Activated naive CD4-positive, alpha-beta T cell treated with anti-CD3 and anti-CD28 coated beads, Interleukin-2, amount 50 U/mL, for 16 hours (primary cell): ENCODE results near the gene CACNA1S.
A peak's percentile ranks its signal among the peaks of the same experiment; 100 is the strongest.

ENCODE experiments used
- DNase-seq: peaks from one replicate; pipeline ENCODE4 v3.0.0-alpha.2; 2020

Gene CACNA1S

DNA sequence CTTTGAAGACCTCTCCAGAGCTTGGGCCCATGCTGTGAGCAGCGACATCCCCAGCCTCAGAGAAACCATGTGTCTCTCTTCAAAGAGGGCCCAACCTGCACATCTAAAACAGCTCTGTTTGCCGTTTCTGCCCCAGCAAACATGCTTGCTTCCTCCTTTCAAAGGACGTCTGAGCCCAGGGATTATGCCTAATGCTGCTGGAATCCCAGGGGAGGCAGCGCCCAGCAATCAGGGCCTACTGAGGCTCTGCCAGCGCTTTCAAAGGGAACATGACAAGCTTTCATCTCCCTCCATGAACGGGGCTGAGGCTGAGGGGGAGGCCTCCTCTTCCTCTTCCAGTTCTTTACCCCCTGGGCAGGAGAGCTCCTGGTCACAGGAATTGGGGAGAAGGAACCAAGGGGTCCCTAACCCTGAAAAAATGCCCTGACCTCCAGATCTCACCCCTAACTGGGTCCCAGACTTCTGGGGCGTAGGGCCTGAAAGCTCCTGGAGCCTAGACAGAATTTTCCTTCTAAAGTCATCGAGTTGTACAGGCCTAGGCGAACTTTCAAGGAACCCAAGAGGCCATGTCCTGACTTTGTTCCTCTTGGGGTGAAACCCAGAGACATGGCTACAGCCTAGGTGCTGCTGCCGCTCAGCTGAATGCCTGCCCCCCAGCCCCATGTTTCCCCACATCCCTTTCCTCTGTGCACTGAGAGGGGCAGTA, 28.2 kb upstream of the CACNA1S start:
- no peak for DNase-seq

DNA sequence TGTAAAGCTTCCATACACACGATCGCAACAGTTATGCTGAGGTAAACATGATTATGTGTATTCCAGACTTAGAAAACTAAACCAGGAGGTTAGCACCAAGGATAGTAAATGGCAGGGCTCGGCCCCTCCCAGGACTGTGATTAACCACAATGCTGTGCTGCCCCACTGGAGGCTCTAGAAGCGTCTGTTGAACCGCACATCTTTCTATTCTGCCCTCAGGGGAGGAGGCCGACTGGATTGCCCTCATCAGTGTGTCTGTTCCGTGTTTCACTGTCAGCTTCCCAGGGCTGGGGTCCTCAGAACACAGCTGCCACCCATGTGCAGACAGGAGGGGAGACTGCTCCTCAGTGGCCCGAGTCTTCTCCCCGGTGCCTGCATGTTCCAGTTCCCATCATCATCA, 27.5 kb upstream of the CACNA1S start:
- DNase-seq = no peak

DNA sequence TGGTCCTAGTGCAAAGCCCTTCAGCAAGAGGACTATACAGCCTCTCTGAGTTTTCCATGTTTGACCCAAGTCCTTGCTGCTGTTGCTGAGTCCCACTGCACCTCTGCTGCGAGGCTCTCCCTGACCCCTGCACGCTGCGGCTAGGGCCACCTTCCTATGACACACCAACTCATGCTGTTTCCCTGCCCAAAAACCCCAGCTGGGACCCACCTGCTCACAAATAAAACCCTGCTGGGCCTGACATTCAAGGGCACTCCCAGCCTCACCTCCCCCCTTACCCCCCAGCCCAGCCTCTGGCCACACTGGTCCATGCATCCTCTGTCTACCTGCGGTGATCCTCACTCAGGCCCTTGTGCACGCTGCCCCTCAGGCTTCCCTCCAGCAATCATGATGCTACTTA, 27.1 kb upstream of the CACNA1S start:
- DNase-seq = no peak

DNA sequence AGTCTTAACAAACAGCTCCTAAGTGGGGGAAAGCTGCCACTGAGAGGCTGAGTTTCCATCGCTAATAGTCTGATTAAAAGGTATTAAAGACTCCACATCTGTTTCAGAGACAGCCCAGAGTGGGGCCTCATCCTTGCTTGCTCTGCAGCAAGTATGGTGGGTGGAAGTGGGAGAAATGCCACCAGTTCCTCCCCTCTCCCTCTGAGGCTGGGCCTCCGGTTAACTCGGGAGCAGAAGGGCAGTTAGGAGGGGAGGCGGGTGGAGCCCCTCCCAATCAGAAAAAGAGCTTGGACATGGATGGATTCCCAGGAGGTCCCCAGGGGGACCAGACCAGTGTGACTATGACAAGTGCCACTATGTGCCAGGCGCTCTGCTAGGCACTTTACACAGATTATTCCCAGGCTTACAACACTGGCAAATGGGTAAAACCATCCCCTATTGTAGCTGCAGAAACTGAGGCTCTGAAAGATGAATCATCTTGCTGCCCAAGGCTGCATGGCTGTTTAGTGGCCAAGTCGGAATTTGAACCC, 26.1 kb upstream of the CACNA1S start:
- DNase-seq = no peak

DNA sequence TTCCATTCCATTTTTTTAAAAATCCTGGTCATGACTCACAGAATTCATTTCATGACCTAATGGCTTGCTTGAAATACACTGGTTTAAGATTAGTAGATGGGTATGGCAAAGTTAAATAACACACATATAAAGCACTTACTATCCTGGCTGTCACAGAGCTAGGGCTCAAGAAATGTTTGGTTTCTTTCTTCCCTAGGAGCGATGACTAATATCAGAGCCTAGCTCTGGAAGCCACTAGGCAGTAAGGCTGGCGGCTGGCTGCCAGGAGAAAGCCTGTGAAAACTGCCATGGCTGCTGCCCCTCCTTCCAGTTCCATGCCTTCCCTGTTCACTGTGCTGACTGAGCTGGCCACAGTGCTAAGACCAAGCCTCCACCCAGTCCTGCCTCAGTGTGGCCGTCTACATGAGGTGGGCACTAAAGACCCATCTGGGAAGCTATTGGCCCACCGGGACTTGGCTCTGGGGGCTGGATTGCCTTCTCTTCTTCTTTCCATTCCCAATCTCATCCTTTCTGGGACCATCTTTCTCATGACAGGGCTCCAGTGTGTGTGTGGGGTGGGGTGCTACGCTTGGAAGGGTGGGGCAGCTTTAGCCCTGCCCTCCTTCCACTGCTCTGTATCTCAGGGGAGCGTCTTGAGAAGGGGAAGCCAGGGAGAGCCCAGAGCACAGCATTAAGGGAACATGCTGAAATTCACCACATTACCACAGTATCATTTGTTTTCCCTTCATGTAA, 25.5 kb upstream of the CACNA1S start:
- no peak for DNase-seq

DNA sequence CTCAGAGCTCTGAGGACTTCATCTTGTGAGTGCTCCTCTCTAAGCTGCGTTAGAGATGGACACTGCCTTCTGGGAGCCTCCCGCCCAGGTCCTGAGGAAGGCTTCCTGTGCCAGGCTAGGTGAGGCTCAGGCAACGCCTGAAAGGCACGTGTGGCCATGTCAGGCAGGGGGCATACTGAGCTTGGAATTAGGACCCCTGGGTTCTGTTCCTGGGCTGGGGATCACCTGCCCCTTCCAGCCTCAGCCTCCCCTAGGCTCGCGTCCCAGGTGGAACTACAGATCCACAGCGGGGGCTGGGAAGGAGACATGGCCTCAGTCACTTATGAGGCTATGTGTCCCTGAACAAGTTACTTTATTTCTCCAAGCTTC, 24.8 kb upstream of the CACNA1S start:
- DNase-seq = no peak

DNA sequence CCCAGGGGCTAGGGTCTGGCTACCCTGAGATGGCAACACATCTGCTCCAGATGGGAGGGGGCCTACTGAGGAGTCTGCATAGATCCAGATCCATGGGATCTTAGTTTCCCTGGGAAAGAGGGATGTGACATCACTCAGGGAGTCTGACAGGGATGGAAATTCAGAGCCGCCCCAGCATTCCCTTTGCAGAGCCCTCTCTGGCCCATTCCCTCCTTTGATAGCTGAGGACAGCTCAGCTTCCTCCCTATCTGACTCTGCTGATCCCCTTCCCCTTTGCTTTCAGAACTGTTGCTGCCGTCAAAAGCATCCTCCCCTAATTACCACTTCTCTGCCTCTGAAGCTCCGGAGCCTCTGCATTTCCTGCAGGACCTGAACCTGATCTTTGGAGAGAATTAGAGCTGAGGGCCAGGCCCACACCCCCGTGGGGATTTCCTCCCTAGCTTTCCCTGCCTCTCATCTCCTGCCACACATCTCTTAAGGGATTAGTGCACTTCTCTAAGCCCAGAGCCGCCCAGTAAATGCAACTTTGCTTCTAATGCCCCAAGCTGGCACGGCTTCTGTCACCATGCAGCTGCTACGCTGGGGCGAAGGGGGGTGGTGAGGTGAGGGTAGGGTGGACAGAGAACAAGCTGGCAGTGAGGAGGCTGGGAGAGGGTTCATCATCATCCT, 24.3 kb upstream of the CACNA1S start:
- no peak for DNase-seq

DNA sequence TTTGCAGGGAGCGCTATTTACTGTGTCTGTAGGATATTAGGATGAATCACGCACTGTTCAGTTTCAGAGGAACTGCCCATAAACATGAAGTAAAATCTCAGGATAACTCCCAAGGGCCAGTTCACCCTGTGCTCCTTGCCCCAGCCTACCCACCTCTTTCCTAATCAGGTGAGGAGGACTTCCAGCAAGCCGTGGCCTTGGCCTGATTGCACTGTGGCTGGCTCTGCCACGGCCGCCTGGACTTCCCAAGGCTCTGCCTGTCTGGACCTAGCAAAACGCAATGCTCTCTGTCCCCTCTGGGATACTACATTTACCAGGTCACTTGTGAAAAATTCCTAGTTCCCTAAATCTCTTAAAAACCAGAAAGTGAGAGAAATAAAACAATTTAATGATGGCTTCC, 22.2 kb upstream of the CACNA1S start:
- no peak for DNase-seq

DNA sequence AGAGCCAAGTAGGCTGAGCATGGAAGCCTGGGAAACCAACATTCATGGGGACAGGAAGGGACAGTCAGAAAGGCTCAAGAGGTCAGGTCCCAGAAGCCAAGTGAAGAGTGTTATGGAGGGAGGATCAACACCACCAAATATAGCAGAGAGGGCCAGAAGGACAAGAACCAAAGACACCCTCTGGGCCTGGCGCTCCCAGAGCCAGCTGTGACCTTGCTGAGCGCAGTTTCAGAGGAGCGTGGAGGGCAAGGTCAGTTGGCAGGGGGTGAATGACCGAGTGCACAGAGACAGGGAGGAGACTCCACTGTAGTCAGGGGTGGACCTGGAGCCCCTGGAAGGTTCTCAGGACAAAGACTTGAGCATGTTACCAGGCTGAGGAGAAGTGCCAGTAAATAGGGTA, 19.2 kb upstream of the CACNA1S start:
- no peak for DNase-seq

DNA sequence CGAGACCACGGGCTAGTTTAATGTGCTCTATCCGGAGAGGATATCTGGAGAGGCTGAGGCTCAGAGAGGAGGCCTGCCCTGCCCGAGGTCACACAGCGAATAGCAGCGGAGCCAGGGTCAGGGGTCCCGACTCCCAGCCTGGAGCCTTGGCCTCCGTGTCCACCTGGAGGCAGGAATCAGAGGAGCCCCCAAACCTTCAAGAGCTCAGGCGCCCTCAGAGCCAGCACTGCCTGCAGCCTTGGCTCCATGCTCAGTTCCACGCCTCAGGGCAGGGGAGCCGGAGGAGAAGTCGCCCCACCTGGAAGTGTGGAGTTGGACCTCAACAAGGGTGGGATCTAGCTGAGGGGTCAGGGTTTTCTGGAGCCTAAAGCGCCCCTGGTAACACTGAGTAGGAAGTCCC, 16.7 kb upstream of the CACNA1S start:
- DNase-seq = no peak

DNA sequence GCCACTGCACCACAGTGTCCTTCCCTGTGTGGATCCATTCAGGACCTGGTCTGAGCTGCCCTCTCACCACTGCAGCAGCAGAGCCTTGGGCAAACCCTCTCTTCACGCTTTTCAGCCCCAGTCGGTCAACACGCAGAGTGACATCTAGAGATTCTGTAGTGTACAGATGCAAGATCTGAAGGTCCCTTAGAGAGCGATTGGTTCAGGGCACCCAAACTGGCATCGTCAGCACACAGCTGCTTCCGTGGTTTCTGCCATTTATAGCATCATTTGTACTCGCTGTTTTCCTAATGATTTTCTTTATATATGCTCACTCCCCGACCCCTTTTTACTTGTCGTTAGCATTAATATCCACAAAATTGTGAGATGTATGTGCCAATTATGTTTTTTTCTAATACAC, 16.2 kb upstream of the CACNA1S start:
- DNase-seq = no peak

DNA sequence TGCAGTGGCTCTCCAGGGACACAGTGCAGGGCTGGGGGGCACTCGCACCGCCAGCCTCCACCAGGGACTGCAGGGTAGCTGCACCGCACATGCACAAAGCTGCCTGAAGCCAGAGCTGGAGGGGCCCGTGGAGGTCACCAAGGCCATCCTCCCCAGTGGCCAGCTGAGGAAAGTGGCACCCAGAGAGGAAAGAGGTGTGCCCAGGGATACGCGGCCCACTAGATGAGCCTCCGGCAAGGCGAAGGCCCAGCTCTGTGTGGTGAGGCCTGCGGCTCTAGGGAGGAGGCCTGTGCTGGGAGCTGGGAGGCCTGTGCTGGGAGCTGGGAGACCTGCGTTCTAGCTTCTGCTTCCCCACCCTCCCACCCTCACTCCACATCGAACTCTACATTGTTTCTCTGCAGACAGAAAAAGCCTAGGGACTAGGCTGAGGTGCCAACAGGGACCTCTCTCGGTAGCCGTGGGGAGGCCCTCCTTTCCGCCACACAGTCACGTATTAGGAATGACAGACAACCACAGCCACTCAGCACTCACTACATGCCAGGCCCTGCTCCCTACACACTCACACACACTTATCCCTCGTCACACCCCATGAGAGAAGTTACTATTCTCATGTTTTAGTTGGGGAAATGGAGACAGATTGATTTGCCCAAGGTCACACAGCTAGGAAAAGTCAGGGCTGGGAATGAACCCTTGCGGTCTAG, 15.7 kb upstream of the CACNA1S start:
- DNase-seq = no peak

DNA sequence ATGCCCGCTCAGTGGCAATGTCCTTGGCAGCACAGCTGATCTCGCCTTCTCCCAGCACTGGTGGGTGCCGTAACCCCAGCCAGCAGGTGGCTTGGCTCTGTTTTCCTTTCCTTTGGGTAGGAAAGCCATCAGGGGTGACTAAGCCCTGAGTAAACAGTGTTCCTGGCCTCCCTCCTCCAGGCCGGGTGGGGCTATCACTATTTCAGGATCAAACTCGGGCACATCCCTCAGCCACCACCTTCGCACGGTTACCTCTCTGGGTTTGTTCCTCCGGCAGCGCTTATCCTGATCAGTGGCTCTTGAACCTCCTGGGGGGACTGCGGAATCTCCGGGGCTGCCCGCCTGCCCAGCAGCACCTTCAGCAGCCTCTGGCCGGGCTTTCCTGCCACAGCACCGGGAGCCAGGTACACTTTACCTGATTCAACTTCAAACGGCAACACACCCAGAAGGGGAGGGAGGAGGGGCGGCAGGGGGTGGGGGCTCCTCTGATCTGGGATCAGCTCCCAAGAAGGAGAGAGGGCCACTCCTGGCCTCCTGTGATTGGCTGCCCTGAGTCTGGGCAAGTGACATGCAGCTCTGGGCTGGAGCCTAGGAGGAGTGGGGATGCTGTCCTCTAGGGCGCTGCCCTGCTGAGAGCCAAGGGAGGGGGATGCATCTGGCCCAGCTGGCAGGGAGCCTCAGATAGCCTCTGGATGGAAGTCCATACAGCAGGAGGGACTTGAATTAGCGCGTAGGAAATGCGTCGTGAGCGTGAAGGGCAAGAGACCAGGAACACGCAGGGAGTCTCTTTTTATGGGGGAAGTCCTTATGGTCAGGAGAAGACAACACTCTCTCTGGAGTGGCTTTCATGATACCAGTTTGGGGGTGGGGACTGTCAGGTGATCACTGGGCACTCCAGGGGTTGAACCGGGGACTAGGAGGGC, 14.9 kb upstream of the CACNA1S start, which contains the start of gene ASCL5:
Gene ASCL5, minus strand, starts transcription at position 353 of the 923 bp plus-strand sequence. CDS start 11,812 bp downstream, outside the sequence.
- no peak for DNase-seq

DNA sequence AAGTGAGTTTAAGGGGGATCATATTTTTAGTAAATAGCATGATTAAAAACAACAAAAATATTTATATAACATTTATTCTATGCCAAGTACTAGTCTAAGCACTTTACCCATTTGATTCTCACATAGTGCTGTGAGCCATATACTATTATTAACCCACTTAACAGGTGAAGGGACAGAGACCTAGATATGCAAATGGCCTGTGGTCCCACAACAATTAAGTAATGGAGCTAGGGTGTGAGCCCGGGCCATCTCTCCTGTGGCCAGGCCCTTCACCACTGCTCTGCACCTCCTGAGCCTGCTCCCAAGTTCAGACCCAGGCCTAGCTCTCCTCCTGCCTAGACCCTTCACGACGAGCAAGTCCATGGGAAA, 14.2 kb upstream of the CACNA1S start:
- DNase-seq = no peak

DNA sequence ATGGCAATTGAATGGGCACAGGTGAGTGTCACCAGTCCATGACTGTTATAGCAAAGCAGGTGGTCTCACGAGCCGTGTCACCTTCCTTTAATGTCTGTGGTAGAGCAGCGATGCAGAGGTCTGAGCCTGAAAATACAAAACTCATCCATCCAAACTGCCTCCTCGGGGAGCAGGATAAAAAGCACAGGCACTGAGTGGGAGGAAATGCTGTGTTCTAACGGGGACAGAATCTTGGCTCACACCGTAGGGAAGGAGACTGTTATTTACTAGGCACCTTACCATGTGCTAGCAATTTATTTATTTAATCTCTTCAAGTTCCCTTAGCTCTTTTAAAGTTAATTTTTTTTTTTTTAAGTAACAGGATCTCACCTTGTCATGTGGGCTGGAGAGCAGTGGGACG, 13.6 kb upstream of the CACNA1S start:
- no peak for DNase-seq

DNA sequence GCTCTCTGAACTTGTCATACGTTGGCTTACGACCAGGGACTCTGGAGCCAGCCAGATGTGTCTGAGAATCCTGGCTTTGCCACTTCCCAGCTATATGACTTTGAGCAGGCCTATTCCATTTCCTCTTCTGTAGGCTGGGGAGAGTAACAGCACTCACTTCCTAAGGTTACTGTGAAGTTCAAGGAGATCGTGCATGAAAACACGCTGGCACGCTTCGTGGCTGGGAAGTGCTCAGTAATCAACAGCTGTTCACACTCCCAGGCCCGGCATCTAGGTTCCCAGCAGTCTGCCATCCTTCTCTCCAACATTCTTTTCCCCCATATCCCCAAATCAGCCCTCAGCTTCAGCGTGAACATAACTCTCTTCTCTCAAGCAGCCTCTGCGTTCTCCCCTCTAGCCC, 12.8 kb upstream of the CACNA1S start:
- DNase-seq = no peak

DNA sequence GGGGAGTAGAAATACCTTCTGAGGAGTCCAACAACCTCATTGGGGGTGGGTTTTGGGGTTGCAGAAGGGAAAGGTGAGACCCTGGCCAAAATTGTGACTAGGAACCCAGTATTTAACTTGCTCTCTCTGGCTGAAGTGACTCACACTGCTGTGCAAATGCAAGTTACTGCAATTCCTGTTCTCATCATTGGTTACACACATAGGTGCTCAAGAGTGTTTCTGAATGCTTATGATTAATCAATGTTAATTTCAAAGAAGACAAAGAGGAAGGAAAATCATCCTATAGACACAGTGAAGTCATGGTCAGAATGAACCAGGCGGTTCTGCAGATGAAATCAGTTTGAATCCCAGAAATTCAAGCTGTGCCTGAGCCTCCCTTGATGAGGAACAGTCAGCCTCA, 11.6 kb upstream of the CACNA1S start:
- no peak for DNase-seq

DNA sequence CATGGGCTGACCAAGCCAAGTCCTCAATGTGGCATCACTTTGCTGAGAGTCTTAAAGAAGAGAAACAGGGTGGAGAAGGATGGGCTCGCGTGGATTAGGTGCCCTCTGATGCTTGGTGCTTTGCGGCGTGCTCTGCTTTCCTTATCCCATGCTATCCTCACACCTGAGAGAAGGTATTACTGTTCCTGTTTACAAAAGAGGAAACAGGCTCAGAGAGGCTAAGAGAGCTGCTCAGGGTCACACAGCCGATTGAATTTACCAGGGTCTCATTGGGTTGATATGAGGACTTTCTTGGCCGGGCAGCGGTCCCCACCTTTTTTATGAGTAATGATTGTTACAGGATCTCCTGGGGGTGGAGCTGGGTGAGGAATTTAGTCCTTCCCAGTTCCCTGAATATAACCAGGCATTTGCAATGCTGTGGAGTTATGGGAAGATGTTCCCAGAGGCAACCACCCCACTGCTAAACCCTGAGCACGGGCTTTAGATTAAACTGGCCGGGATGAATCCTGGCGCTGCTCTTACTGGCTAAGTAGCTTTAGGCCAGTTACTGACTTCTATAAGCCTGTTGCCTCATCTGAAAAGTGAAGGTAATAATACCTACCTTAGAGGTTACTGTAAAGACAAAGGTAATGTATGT, 10.2 kb upstream of the CACNA1S start:
- no peak for DNase-seq

DNA sequence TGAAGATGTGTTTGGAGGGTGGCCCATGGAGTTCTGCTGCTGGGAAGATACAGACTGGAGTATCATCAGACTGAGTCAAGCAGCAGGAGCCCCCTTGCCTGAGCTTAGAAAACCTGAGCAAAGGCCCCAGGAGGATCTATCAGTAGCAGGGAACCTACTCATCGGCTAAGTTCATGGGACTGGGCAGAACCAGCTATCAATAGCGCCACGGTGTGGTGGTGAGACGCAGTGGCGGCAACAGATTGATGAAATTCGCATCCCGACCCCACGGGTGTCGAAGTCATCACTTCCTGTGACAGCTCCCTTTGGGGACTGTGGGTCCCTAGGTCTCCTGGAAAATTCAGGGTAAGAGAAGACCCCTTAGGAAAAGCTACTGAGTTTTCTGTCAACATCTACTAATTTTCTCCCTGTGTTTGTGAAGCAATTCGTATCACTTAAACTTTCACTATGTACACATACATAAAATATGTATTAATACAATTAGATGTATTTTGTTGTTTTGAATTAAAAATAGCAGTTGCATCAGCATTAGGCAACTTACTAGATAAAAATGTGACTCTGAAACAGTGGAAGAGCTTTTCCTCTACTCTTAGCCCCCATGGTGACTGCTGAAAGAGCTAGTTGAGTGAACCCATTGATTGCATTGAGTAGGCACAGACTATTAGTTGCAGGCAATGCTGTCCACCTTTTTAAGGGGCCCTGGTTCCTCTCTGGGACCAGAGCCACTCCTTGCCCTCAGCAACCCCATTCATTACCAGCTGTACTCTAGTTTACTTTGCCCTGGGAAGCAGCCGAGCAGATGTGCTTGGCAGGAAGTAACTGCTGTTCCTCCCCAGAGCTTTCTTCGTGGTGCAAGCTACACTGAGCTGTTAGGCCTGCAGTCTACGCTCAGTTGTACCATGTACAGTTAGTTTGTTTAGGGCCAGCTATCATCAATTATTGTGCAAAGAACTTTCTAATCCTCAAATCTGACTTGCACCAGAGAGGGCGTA, 7.3 kb upstream of the CACNA1S start:
- peak; percentile 51 for DNase-seq

DNA sequence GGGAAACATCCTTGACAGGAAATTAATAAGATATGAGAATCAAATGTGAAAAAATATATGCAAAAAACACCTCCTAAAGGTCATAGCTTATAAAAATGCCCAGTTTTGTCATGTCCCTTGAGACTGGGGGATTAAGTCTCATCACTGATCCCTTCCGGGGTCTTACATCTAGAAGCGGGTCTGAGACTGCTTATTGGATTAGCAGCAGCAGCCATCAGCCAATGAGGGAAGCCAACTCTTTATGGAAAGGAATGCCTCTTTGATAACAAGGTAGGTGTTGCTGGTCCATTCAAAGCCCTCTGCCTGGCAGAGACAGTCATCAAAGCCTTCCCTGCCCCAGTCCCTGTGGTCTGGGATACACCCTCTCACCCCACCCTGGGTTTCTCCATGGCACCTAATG, 3.9 kb upstream of the CACNA1S start:
- DNase-seq = no peak
